Measurements from ENCODE around the gene LCOR.

LCOR gene

DNA sequence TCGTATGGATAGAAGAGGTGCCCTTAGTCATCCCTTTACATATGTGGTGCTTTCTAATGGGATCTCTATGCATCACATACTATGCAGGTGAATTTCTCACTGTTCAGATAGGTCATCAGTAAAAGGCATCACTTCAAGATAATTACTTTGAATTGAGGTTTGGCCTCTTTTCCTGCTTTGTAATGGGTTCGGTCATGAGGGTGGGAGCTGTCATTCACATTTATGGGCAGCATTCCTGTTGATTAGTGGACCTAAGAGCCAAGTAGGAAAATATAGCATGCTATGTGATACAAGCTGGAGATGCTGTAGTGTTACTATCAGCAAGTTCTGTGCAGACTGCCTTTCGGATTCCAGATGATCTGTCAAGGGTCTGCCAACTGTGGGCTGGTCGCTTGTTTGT, 156.3 kb downstream of the LCOR start:
- no peak for DNase-seq

DNA sequence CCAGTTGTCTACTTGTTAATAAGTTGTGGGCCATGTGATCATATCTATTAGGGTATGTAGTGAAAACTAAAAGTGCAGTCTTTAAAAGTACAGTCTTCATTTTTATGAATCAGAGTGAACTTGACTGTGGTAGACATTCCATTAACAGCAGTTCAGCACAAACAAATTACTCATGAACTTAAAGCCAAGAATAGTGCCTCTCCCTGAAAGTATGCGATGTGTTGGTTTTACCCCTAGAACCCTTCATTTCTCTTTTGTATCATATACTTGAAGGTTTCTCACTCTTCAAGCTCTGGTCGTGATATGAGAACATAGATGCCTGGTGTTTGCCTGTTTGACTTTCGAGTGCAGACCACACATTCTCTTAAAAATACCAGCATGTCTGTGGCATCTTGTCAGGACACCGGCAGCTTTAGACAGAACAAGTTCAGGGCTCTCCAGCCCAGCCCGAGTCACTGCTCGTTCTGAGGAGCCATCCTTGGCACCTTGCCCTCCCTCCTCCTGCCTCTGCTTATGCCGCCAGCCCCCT, 159.3 kb downstream of the LCOR start:
- DNase-seq: no peak

DNA sequence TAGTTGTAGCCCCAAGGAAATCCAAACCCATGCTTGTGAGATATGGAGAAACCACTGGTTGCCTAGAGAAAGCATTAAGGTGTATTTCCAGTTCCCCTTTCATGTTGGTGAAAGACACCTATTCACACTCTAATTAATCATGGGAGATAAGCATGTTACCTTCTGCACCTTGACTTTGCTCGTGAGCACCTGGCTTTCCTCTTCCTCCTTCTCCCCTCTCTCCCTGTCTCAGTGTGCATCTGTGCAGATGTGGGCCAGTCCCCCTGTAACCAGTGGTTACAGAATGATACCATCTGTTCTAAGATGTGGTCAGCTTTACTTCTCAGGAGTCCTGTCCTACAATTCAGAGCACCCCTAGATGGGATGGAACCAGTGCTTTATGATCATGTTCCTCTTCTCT, 160.6 kb downstream of the LCOR start:
- DNase-seq: no peak

DNA sequence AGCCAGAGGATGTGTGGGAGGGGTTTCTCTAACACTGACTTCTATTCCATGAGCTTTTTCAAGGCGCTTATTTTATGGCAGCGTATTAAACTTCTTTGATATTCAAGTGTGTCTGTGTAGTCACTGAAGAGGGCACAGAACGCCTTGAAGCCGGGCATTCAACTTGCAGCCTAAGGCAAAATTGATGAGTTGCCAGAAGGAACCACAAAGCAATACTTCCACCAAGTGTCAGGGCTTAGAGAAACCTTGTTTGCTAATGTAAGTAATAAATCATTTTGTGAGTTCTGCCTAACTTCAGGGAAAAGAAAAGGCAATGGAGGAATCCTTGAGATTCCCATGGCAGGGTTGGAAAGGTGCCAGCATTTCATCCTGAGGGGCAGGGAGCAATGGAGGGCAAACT, 163.8 kb downstream of the LCOR start:
- DNase-seq: no peak

DNA sequence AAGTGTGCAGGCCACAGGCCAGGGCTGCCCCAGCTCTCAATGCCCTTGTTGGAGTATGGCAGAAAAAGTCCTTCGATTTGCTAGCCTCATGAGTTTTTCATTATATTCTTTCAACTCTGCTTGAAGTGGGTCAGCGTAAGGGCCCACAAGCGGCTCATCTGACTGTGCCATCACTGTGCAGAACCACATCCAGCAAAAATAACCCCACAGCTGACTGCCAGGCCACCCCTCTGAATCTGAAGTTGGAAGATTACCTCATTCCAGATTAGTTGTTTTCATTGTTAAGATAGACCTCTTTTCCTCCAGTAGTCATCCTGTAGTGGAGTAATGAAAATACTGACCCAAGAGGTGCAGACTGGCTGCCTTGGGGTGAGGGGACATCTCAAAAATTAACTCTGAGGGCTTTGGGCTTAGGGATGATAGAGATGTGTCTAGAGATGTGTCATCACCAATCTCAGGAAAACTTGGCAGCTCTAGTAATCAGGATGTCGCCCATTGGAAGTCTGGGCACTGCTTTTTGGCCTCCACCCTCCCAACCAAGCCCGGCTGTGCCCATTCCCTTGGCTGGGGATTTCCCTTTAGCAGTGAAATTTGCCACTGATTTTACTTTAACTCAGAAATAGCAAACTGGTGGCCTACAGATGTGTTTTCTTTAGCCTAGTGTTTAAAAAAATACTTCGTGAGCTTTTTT, 164.3 kb downstream of the LCOR start:
- no peak for DNase-seq

DNA sequence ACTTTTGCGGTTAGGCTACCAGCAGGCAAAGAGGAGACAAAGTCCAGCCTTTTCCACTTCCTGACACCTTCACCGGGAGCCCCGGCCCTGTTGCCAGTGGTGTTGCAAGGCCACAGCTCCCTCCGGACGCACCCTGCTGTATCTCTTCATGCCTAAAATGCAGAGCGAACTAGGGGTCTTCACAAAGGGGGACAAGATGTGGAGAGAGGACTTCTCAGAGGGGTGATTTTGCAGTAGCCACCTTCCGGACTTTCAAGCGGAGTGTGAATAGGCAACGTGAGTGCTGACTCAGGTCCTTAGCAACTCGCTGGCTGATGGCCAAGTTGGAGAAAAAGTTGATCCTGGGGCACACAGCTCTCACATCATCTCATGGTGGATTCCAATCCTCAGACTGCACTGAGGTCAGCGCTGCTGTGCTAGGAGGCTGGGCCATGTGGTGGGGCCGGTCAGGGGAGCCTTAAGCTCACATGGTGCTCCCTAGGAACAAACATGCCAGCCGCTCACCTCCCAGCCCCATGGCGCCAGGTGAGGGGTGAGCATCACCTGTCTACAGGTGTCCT, 166.3 kb downstream of the LCOR start:
- DNase-seq: no peak

DNA sequence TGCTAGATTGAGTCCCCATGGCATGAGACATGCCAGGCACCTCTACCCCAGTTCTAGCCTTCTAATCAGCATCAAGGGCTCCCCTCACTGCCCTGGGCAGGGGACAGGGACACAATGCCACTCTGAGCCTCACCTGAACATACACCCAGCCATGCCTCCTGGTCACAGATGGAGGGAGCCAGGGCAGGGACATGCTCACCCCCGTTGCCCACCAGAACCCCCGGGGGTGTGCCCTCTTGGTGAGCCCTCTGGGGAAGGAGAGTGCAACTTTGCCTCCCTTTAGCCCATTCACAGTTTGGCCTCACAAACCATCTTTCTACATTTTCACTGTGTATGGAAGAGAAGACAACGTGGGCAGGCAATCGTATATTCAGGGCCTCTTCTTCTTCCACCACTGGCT, 167.2 kb downstream of the LCOR start:
- DNase-seq: no peak

DNA sequence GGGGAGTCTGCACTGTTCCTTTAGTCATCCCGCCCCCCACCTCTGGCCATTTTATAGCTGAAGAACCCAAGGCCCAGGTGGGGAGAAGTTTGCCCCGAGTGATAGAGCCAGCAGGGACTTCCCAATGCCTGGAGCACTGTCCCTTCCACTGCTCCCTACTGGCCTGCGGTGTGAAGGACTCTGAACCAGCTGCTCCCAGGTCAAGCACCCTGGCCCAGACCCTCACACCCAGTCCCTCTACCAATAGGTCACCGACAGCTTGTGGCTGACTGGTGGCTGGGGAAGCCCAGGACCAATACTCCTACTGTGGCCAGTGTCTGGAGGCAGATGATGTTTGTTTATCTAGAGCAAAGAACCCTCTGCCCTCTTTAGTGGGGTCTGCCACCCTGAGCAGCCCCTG, 167.9 kb downstream of the LCOR start:
- DNase-seq: no peak

DNA sequence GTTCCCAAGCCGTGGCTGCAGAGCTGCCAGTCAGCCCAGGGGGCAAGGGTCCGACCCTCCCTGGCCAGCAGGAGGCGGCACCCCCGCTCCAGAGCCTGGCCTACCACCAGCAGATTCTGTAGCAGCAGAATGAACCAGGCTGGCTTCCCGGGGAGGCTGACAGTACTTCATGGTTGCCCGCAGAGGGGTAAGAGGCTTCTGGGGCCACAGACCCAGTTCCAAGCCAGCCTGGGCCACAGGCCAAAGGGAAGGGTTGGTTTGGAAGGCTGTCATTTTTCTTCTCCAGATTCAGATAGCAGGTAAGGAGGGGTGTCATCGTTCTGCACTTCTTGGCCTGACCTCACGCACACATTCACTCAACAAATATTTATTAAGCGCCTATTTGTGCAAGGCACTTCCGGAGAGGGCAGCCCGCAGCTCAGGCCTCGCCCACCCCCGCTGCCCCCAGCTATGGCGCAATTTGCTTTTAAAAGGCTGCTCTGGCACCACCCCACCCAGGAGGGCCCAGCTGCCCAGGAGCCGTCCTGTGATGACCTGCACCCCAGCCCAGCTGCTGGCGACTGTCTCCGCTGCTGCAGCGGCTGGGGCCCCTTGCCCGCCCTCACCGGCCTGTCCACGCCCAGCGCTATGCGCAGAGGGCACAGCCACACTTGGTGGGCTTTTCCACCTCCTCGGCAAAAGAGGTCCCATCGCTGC, 168.5 kb downstream of the LCOR start:
- DNase-seq: no peak

DNA sequence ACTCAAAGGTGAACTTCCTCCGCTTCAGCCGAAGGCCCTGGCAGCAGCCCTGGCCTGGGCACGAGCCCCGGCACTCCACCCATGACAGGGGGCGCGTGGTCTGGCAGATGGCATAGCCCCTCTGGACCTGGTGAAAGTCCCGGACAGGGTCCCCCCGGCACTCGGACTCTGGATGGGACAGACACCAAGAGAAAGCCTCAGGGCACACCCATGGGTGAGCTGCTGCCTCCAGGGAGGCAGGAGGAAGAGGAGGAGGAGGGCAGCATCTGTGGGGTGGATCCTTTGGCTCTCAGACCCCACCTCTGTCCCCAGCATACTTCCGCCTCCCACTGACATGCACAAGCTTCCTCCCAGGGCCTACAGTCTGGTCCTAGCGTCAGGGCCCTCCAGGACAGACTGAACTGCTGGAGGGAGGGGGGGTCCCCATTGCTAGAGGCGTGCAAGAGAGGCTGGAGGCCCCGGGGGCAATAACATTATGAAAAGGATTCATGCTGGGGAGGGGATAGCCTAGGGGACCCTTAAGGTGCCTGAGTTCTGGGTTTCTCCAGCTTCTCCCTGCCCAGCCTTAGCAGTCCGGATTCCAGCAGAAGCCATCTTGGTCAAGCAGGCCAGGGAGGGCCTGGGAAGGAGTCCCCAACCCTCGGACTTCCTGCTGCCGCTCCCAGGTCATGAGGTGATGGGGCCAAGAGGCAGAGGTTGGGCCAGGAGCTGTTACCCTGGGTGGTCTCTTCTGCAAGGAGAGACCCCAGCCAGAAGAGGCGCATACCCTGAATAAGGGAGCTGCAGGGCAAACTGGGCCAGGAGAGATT, 169.3 kb downstream of the LCOR start:
- no peak for DNase-seq

DNA sequence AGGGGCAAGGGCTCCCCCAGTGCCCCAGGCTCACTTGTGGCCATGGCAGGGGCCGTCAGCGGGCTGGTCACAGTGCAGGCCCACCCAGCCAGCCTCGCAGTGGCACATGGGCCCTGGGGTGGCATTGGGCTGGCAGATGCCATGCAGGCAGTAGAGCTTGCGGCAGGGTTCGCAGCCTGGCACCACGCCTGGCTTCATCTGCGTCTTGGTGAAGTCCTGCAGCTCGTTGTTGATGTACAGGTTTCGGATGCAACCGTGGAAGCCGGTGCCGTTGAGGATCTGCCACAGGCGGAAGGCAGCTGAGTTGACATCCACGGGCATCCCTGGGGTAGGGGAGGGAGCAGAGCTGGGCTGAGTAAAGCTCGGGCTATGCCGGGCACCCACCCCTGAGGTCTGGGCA, 170.6 kb downstream of the LCOR start:
- no peak for DNase-seq

DNA sequence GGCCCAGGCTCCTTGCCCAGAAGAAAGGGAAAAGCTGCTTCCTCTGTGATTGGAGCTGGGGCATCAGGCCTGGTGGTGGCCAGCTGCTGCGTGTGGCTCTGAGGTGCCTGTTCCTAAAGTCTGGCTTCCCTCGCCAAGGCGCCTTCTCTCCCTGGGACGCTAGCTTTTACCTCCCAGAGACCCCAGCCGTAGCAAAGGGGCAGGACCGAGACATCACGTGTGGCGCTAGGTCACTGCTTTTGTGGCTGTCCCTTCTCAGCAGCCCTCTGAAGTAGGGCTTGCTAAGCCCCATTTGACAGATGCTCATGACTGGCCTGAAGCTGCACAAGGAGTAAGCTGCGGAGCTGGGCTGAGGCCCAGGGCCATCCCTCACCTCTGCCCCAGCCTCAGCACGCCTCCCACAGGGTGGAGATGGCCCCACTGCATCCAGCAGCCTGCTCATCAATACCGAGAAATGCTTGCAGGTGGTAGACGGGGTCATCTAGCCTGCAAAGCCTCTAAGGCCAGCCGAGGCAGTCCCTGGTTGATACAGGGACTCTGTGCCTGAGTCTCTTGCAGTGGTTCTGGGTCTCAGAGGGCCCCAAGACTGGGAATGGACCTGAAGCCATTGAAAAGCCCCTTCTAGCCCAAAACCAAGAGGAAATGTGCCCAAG, 171.2 kb downstream of the LCOR start:
- no peak for DNase-seq

DNA sequence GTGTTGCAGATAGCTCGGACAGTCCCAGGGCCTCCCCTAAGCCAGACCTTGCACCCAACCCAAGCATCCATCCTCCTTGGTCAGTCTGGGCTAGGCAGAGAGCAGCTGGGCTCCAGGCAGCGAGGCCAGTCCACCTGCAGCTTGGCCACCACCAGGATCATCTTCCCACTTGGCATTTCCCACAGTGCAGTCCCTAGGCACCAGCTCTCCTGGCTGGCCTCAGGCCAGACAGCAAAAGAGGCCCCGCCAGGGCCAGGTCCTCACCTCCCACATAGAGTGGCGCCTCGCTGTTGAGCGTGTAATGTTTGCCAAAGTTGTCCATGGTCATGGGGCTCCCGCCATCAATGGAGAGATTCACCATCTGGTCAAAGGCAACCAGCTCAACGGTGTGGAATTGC, 171.7 kb downstream of the LCOR start:
- no peak for DNase-seq

DNA sequence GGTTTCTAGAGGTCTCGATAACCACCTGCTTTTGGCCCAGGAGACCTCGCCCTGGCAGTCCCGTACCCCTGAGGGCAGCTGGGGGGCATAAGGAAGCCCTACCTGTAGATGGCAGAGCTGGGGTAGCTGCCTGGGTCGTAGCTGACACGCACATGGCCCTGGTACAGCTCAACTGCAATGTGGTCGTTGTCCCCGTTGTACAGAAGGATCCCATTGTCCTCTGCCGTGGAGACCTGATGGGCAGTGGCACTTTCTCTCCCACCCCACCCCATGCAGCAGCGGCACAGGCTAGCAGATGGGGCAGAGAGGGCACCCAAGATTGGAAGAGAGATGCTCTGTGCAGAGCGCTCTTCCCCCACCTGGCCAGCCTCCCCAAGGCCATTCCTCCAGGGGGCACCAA, 172.5 kb downstream of the LCOR start:
- DNase-seq: no peak

DNA sequence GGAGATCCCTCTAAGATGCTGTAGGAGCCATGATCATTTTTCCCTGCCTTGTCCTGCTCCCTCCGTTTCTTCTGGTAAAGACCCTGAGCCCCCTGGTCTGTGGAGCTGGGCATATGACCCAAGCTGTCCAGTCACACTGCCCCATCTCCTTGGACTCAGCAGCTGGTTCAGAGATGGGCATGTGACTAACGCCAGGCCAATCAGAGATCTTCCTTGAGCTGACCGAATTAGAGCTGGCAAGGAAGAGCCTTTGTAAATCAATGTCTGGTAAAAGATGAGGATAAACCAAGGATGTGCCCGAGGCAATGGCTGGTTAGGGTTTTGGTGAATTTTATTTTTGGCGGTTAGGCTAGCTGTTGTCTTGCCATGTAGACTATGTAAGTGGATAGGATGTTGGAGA, 173.3 kb downstream of the LCOR start:
- no peak for DNase-seq

DNA sequence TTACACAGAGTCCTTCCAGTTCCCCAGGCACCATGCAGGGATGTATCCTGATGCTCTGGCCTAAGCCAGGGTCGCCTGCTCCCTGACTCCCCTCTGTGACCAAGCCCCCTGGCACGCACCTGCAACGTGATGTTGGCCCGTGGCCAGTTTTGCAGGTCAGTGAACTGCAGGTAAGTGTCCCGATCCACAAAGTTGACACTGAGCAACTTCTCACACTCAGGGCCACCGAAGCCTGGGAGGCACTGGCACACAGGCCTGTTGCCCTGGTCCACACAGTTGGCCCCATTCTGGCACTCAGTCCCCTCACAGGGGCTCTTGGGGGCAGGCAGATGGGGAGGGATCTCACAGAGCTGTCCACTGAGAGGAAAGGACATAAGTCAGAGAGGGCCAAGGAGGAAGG, 174.3 kb downstream of the LCOR start:
- DNase-seq: no peak

DNA sequence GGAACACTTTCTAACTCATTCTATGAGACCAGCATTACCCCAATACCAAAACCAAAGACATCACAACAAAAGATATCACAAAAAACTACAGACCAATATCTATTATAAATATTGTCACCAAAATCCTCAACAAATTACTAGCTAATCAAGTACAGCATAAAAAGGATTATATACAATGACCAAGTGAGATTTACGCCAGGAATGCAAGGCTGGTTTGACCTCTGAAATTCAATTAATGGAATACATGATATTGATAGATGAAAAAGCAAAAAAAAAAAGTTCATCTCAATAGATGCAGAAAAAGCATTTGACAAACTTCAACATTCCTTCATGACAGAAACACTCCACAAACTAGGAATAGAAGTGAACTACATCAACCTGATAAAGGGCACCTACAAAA, 175.3 kb downstream of the LCOR start:
- DNase-seq: no peak

DNA sequence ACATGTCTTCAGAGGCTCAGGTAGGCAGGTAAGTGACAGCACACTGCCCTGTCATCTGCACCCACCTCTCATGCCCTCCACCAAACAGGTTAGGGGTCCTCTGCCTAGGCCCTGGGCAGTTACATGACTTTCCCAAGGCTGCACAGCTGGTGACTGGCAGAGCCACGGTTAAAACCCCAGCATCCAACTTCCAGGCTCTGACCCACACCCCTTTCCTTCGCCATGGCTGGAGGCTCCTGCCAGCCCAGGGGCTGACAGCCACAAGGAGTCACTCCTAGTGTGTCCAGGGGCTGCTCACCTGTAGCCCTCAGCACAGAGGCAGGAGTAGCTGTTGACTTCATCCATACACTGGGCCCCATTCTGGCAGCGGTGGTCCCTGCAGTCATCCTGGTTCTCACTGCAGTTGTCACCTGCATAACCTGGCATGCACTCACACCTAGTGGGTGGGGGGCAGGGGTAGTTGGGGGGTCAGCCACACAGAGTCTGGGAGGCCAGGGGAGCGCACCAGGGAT, 178.7 kb downstream of the LCOR start:
- DNase-seq: no peak

DNA sequence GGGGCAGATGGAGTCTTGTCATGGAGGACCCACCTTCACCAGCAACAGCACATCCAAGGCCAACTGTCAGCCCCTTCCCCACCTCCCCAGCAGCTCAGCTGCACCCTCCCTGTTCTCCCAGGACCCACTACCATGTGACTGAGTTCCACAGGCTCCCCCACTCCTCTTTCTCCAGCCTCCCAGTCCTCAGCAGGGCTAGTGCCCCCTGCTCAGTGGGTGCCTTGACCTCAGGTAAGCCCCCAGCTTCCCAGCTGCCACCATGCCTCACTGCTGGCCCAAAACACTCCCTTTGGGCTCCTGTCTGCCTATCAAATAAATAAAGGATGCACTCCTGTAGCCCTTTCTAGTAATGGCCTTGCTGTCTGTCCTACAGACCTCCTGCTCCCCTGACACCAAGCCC, 179.3 kb downstream of the LCOR start:
- no peak for DNase-seq

DNA sequence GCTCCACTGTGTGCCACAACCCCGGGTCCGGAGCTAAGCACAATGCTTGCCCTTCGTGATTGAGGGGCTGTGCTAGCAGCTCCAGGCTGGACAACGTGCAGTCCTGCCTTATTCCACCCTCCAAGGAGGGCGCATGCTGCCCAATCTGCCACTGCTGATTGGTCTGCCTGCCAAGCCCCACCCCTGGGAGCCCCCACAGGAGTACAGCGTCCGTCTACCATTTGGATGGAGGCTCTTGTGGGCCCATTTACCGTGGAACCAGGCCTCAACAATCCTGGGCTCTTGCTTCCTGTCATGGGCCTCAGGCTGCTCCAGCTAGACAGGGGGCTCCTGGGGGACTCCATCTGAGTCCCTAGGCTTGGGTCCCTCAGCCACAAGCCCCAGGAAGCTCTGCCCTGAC, 180.4 kb downstream of the LCOR start:
- DNase-seq: no peak

DNA sequence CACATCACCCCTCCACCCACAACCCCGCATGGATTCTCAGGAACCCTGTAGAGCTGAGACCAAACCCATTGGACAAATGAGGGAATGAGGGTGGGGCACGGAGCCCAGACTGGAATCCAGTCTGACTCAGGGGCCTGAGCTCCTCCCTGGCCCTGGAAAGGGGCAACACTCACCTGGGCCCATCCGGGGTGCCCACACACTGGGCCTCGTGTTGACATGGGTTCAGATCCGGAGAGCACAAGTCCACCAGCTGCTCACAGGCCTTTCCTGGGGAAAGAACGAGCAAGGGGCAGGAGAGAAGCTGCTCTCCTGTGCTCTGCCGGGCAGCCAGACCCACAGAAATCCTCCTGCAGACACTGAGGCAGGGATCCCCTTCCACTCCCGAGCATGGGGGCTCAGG, 181.5 kb downstream of the LCOR start:
- DNase-seq: no peak

DNA sequence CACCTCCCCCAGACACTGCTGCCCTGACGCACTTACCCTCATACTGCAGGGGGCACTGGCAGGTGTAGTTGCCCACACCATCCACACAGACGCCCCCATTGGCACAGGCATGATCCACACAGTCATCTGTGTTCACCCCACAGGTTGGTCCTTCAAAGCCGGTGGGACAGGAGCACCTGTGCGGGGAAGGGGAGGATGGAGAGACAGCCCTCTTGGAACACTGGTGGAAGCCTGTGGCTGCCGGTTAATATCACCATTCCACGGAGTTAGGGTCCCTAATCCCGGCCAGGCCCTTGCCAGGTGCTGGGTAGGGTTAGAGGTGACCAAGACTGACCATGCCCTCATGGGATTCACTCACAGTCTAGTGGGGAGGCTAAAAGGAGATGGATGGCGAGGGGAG, 181.9 kb downstream of the LCOR start:
- DNase-seq: no peak

DNA sequence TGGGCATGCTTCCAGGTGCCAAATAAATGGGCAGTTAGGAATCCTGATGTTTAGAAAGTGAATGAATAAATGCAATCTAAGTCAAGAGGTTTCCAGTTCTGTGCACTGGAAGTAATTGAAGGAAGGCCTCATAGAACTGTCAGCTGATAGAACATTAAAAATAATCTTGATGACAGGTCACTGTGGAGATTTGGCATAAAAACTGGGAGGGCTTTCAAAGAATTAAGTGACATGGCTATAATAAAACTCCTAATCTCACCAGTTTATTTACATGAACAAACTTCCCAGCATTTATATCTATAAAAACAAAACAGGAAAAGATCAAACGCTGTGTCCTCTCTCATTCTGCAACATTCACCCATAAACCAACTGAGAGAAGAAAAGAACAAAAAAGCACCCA, 183.1 kb downstream of the LCOR start:
- no peak for DNase-seq

All from NCI-H2081 treated with DMSO at 0.1 percent for 48 hours (cell line).